ENCODE results near the gene MYMX.

- TF ChIP-seq POLR2A (IDR thresholded peaks at IDR 0.05; ENCODE audit: low read length) (no peak), GATA1 (IDR thresholded peaks at IDR 0.05; ENCODE audit: low read depth, low read length) (no peak)
Measured at GRCh38 chr6:44211284-44211683, 5.4 kb upstream of the MYMX start.
